Left ventricle myocardium superior (tissue), 1 donor: Measurements from ENCODE around the gene ADGRA3. TPM values are rescaled to one million over a fixed set of nuclear protein-coding genes. Genes with fewer than 3 reads are reported as not detected.
A peak's percentile ranks its signal among the peaks of the same experiment; 100 is the strongest.
"Not testable (repeated sequence)": the region's sequence is repeated elsewhere in the genome, so short reads cannot be mapped to it uniquely, and the experiment has no call there.

Experiments
- ATAC-seq: fragments of 200-7000 bp; cut with Tn5 transposase; one replicate; pipeline ENCODE4 v1.9.1; 2020; ENCODE audit warnings: mild to moderate bottlenecking, moderate library complexity
- DNase-seq: peaks from one replicate; pipeline ENCODE4 v3.0.0-alpha.2; 2020
- intact Hi-C: fragments of 100-400 bp; cut with micrococcal nuclease; formaldehyde crosslinking; loops from one replicate; pipeline ENCODE4 v1.11.0; 2022
- total RNA-seq: library from RNA; stranded (reverse); fragmentation: NEBNext Ultra II Directional; extraction: Animal tissue kit (Norgen Biotek cat#: 25700); gene quantifications from one replicate; pipeline ENCODE4 v1.2.1, GENCODE V29; 2021
- donor health status: DM: no; HTN: yes; CAD: no; lungs with severe emphysema.

The ADGRA3 gene
- total RNA-seq, 1 donor from 2014 or later: 37.3 TPM

GRCh38 chr4:22487328-22487727 lies 28.5 kb downstream of the ADGRA3 start:
- intact Hi-C loops: no loop called here
- DNase-seq: no peak
- ATAC-seq: peak; percentile 75

GRCh38 chr4:22486276-22486675 lies 29.6 kb downstream of the ADGRA3 start:
- intact Hi-C loops: no loop called here
- ATAC-seq (no peak), DNase-seq (no peak)

GRCh38 chr4:22485737-22486136 lies 30.1 kb downstream of the ADGRA3 start:
- peak; percentile 46 for ATAC-seq

GRCh38 chr4:22483551-22483981 lies 32.3 kb downstream of the ADGRA3 start:
- no peak for ATAC-seq
- intact Hi-C loops: no loop called here
- no peak for DNase-seq

More at GRCh38 chr4:22485737-22486136, 30.1 kb downstream of the ADGRA3 start:
- no peak for DNase-seq
- intact Hi-C loops: no loop called here

DNA sequence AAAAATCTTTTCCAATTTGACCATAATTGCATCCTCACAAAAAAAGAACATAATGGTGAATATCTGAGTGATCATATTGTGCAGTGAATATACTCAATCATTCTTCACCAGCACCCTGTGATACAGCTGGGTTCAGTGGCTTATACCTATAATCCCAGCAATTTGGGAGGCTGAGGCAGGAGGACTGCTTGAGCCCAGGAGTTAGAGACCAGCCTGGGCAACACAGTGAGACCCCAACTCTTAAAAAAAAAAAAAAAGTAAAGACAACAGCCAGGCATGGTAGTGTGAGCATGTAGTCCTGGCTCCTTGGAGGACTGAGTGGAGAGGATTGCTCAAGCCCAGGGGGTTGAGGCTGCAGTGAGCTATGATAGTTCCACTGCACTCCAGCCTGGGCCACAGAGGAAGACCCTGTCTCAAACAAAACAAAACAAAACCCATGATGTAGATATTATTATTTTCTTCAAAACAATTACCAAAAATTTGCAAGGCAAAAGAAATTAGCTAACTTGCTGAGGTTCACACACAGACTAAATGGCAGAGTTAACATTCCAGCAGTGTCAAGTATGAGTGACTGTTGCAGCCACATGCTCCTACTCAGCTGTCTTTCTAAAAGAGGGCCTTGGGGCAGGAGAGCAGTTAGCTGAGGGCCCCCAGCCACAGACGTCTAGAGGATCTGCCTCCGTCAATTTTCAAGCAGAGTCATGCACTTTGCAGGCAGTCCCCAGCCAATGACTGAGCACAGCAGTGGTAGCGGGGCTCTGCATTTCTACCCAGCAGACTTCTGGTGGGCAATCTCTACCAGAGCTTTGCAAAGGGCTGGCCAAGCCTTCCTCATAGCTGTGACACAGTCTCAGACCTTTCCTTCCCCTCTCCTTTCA lies 33.4 kb downstream of the ADGRA3 start:
- DNase-seq (no peak), ATAC-seq (peak; percentile 40)
- intact Hi-C loops: no loop called here

GRCh38 chr4:22480675-22481327 lies 35.1 kb downstream of the ADGRA3 start:
- ATAC-seq: no peak
- DNase-seq: no peak
- intact Hi-C loops: no loop called here

DNA sequence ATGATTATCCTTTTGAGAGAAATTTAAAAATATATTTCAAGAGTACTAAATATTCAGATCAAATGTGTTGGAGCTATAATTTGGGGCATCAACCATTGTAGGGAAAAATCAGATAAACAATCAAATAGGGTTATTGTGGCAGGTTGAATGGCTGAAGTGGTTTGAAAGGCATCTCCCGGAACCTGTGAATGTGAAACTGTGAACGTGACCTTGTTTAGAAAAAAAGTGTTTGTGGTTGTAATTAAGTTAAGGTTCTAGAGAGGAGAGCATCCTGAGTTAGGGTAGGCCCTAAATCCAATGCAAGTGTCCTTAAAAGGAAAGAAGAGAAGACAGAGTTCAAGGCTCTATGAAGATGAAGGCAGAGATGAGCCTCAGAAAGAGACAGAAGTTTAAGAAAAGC lies 37.4 kb downstream of the ADGRA3 start:
- no peak for DNase-seq
- intact Hi-C loops: no loop called here
- ATAC-seq: no peak

GRCh38 chr4:22477813-22478182 lies 38.1 kb downstream of the ADGRA3 start:
- ATAC-seq (no peak), DNase-seq (no peak)
- intact Hi-C loops: no loop called here

GRCh38 chr4:22477136-22477812 lies 38.6 kb downstream of the ADGRA3 start:
- DNase-seq: no peak
- intact Hi-C loops: no loop called here
- ATAC-seq: no peak

DNA sequence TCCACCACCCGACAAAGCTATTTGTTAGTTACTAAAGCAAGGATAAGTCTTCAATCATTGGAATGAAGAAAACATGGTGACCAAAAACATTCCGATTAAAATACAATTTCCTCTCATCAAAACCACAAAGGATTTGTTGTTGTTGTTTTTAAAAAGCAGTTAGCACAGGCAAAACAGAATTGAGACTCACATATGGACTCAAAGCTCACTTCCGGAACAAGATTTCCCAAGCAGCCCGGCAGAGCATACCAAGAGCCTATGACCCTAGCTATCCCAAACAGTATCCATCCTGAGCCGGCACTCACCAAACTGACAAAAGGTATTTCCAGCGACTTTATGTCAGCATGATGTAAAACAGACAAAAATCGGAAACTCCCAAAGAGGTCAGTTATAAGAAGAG lies 39.9 kb downstream of the ADGRA3 start:
- intact Hi-C loops: no loop called here
- no peak for ATAC-seq
- no peak for DNase-seq

DNA sequence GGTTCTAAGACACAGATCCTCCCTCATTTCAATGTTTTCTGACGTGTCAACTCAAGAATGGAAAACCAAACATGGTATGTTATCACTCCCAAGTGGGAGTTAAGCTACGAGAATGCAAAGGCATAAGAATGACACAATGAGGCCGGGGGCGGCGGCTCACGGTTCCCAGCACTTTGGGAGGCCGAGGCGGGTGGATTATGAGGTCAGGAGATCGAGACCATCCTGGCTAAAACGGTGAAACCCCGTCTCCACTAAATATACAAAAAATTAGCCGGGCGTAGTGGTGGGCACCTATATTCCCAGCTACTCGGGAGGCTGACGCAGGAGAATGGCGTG lies 40.6 kb downstream of the ADGRA3 start:
- ATAC-seq, DNase-seq, intact Hi-C loops: not testable (repeated sequence)

GRCh38 chr4:22474636-22475310 lies 41.1 kb downstream of the ADGRA3 start:
- ATAC-seq (peak; percentile 26), DNase-seq (no peak)
- intact Hi-C loops: no loop called here

DNA sequence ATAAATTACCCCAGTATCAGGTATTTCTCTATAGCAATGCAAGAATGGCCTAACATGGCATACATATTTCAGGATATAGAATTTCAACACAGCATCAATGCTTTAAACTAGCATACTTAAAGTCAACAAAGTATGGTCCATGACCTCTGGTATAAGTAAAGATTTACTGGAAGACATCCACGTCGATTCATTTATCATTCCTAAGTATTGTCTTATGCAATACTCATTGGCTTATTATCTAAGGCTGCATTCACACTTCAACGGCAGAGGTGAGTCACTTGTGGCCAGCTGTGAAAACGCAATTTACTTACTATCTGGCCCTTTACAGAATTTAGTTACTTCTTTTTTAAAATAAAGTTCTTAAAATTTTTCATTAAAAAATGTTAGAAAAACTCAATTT lies 42.6 kb downstream of the ADGRA3 start:
- DNase-seq: no peak
- ATAC-seq: no peak
- intact Hi-C loops: no loop called here

GRCh38 chr4:22471999-22472461 lies 43.8 kb downstream of the ADGRA3 start:
- intact Hi-C loops: no loop called here
- DNase-seq (no peak), ATAC-seq (peak; percentile 86)

- ATAC-seq (peak; percentile 64), DNase-seq (no peak)
- intact Hi-C loops: no loop called here
Measured at GRCh38 chr4:22471419-22471818, 44.4 kb downstream of the ADGRA3 start.

- DNase-seq (no peak), ATAC-seq (peak; percentile 57)
- intact Hi-C loops: no loop called here
Measured at GRCh38 chr4:22466581-22466980, 49.3 kb downstream of the ADGRA3 start.

DNA sequence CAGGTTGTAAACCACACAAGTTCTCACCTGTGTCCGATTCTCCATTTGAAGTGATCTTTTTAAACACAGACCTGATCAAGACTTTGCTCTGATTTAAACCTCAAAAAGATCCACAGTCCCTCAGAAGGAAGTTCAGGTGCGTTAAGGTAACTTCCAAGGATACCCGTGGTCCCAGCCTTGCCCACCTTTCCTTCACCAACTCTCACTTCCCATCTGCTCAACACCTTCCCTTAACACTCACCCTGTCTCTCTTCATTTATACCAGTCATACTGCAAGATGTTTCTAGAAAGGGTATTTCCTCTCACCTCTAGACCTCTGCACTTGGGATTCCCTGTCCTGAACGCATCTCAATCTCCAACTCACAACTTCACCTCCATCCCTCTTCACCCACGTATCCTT lies 49.9 kb downstream of the ADGRA3 start:
- no peak for DNase-seq
- ATAC-seq: no peak

DNA sequence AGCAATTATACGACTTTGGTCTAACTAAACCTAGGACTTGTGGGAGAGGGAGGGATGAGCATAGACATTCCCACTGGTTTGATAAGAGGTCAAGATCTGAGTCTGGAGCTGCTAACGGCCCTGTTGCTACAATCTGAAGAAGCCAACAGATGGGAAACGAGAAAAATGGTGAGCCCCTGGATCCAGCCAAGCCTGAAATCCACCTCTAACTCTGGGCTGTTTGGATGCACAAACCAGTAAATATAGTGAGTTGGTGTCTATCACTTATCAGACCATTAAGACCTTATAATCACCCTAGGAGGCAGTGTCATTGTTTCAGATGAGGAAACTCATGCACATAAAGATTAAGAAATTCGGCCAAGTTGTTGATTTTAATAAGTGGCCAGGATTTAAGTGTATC lies 50.5 kb downstream of the ADGRA3 start:
- DNase-seq (no peak), ATAC-seq (no peak)
- intact Hi-C loops: no loop called here

More for the DNA sequence above, 49.9 kb downstream of the ADGRA3 start:
- intact Hi-C loops: no loop called here

DNA sequence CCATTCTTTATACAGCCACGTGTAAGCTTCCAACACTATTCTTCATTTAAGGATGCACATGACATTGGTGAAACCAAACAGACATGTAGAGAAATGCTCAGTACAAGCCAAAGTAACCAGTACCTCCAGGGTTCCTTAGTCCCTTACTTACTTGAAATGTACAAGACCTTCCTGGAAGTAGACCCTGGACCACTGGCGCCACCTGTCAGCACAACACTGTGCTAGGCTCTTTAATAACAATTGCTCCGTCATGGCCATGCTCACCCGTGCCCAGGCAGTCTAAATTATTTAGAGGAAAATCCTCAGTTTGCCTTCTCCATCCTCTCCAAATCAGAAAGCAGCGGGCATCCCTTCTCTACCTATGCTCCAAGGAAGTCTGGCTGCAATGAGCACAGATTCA lies 52.7 kb downstream of the ADGRA3 start:
- intact Hi-C loops: no loop called here
- ATAC-seq: no peak

GRCh38 chr4:22462688-22463087 lies 53.2 kb downstream of the ADGRA3 start:
- DNase-seq (no peak), ATAC-seq (no peak)
- intact Hi-C loops: no loop called here

More for the DNA sequence above, 52.7 kb downstream of the ADGRA3 start:
- no peak for DNase-seq
